IPS-NIHi11 (cell line): Measurements from ENCODE around the gene IRAG1.

Experiments used
- DNase-seq: peaks from one replicate; pipeline ENCODE4 v3.0.0; 2012; ENCODE audit warnings: mixed read lengths, low spot score

Gene IRAG1

GRCh38 chr11:10666556-10667520, 26.7 kb downstream of the IRAG1 start:
- no peak for DNase-seq

- DNase-seq, result no peak
Measured at GRCh38 chr11:10664496-10664895, 29.1 kb downstream of the IRAG1 start.

- DNase-seq, result no peak
Measured at GRCh38 chr11:10663990-10664389, 29.6 kb downstream of the IRAG1 start.

- no peak for DNase-seq
Measured at GRCh38 chr11:10663365-10663764, 30.2 kb downstream of the IRAG1 start.

GRCh38 chr11:10660323-10660722, 33.2 kb downstream of the IRAG1 start:
- no peak for DNase-seq

- no peak for DNase-seq
Measured at GRCh38 chr11:10659339-10660216, 34.0 kb downstream of the IRAG1 start.

- DNase-seq, result no peak
Measured at GRCh38 chr11:10658621-10659338, 34.8 kb downstream of the IRAG1 start.

- no peak for DNase-seq
Measured at GRCh38 chr11:10657308-10658271, 36.0 kb downstream of the IRAG1 start.

GRCh38 chr11:10655943-10656576, 37.5 kb downstream of the IRAG1 start:
- no peak for DNase-seq

- DNase-seq, result no peak
Measured at GRCh38 chr11:10655227-10655626, 38.3 kb downstream of the IRAG1 start.

GRCh38 chr11:10654811-10655150, 38.8 kb downstream of the IRAG1 start:
- DNase-seq, result no peak

- DNase-seq, result peak; percentile 70
Measured at GRCh38 chr11:10653946-10654810, 39.4 kb downstream of the IRAG1 start.

- no peak for DNase-seq
Measured at GRCh38 chr11:10653261-10653660, 40.3 kb downstream of the IRAG1 start.

GRCh38 chr11:10651656-10652361, 41.7 kb downstream of the IRAG1 start:
- DNase-seq, result no peak

- DNase-seq, result no peak
Measured at GRCh38 chr11:10650630-10651029, 42.9 kb downstream of the IRAG1 start.

GRCh38 chr11:10650166-10650565, 43.4 kb downstream of the IRAG1 start:
- no peak for DNase-seq

GRCh38 chr11:10648871-10649270, 44.7 kb downstream of the IRAG1 start:
- DNase-seq, result no peak

GRCh38 chr11:10646681-10647355, 46.7 kb downstream of the IRAG1 start:
- no peak for DNase-seq
